HCEC 1CT (cell line): ENCODE results near the gene SLC16A6.
"Not testable (repeated sequence)": the region's sequence is repeated elsewhere in the genome, so short reads cannot be mapped to it uniquely, and the experiment has no call there.

ENCODE experiments used
- DNase-seq: peaks from one replicate; pipeline ENCODE4 v3.0.0-alpha.2; 2017

Gene SLC16A6

DNA sequence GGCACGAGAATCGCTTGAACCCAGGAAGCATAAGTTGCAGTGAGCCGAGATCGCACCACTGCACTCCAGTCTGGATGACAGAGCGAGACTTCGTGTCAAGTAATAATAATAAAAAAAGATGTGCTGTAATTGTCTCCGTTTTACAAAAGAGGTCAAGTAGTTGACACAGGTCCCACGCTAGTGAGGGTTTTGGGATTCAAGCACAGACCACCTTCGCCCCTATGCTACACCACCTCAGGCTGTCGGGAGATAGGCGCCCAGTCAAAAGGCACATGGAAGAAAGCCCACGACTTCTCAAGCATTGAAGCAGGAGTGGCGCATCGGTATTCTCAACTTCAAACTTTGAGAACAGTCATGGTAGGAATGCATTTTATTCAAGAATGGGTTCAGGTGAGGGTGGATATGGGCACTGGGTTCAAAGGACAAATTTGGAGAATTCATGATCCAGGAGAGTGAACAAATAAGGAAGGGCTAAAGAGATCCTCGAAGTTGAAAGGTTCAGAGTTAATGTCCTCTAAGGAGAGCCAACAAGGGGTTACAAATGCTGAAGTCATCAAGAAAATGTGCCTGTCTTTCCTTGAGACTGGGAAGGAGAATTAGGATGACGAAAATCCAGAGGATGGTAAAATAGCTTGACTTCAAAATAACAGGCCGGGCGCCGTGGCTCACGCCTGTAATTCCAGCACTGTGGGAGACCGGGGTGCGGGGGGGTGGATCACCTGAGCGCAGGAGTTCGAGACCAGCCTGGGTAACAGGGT lies 44.5 kb downstream of the SLC16A6 start:
- no peak for DNase-seq

GRCh38 chr17:68239632-68240366 lies 51.1 kb downstream of the SLC16A6 start:
- DNase-seq, result no peak

DNA sequence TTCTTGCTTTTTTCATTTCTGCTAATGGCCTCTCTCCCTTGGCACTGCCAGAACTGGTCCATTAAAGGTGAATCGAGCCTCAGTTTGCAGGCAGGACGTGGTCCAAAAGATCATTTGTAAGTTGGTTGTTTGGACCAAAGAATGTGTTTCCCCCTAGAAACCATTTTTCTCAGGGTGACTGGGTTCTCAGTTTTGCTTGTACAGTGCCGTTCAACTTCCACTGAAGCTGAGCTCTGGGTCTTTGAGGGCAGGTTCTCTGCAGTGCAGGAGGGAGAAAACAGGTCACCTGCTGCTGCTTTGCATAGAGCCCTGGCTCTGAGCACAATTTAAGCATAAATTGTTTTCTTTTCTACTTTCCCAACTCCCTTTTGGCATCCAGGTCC lies 52.1 kb downstream of the SLC16A6 start:
- no peak for DNase-seq

DNA sequence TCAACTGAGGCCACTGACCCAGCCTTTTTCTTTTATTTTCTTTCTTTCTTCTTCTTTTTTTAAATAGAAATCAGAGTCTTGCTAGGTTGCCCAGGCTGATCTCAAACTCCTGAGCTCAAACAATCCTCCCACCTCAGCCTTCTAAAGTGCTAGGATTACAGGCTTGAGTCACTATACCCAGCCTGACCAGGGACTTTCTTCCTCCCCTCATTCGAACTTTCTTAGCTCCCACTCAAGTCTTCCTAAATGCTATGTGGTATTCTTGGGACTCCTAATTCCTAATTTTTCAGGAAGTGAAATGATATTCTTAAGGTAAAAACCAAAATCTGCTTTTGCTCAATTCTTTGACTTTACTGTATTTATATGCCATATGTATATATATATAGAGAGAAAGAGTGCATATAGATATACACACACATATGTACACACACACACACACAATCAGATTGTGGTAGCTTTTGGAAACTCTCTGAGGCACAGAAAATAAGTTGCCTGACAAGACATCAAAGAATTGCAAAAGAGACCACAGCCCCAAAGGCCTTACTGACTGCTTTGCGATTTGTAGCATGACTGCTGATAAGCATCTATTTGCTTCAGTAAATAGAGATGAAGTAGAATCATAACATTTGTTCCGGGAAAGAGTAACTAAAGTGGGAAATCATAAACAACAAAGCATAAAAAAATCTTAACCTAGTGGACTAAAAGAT lies 52.6 kb downstream of the SLC16A6 start:
- DNase-seq, result no peak

DNA sequence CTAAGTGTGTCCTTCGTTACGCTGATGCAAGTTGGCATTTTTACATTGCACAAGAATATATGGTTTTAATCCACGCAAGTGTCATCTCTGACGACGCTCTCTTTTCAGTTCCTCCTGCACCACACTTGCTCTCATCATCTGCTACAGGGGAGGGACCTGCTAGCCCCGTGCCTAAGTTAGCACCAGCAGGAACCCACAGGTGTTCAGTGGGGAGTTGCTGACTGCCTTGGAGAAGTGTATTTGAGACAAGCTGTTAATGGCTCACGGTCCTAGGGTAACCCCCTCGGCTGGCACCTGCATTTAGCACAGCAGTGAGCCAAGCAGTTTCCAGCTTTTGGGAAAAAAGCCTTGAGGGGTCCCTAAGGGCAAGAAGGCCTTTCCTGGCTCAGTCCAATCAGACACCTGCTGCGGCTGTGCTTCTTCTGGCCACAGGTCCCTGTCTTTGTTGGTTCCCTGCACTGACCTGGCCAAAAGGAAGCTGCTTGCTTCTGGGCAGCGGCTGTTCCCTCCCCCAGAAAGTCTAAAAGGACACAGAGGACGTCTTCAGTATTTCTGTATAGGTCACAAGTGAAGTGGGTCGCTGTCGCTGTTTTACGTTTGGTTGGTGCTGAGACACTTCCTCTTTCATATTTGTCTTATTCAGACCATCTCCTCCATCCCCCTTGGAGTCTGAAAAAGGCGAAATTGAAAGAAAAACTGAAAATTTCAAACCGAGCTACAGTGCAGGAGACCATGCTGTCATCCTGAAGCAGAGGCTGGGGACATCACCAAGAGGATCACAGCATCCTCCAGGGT lies 53.4 kb downstream of the SLC16A6 start:
- DNase-seq, result not testable (repeated sequence)

DNA sequence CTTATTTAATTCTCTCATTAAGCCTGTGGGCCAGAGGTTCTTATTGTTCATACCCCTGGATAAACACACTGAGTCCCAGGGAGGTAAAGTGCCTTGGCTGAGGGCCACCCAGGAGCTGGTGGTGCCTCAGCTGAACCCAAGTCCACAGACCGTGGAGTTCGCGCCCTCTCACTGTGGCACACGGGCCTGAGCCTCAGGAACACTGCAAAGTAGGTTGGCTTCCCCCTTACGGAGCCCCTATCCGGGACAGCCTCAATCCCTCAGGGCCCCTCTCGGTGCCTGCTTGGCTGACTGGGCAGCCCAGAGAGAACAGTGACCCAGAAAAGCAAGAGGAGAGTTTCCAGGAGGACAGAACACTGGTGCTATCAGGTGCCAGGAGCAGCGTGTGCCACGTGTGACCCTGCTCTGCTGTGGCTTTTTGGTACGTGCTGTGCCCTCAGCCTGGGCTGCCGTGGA lies 55.6 kb downstream of the SLC16A6 start:
- DNase-seq, result not testable (repeated sequence)

- DNase-seq, result peak; percentile 93
These were observed 56.1 kb downstream of the SLC16A6 start for GRCh38 chr17:68234726-68235335.

DNA sequence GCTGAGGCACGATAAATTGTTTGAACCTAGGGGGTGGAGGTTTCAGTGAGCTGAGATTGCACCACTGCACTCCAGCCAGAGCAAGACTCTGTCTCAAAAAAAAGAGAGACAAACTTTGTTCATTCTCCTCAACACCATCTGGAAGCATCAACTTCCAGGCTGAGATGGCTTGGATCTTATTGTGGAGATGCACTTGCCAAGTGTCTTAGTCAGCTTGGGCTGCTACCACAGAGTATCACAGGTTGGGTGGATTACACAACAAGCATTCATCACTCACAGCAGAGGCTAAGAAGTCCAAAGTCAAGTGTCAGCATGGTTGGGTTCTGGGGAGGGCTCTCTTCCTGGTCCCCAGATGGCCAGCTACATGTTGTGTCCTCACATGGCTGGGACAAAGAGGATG lies 58.2 kb downstream of the SLC16A6 start:
- peak; percentile 81 for DNase-seq

GRCh38 chr17:68231541-68231940 lies 59.4 kb downstream of the SLC16A6 start:
- DNase-seq, result no peak

DNA sequence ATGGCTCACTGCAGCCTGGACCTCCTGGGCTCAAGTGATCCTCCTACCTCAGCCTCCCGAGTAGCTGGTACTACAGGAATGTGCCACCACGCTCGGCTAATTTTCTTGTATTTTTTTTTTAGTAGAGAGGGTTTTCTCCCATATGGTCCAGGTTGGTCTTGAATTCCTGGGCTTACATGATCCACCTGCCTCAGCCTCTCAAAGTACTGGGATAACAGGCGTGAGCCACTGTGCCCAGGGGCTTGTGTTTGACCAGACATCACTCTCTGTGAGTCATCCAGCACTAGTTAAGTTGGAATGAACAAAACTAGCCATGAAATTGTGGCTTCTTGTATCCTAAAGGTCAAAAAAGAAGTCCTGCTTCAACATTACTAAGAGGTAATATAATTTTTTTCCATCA lies 59.8 kb downstream of the SLC16A6 start:
- DNase-seq, result not testable (repeated sequence)

DNA sequence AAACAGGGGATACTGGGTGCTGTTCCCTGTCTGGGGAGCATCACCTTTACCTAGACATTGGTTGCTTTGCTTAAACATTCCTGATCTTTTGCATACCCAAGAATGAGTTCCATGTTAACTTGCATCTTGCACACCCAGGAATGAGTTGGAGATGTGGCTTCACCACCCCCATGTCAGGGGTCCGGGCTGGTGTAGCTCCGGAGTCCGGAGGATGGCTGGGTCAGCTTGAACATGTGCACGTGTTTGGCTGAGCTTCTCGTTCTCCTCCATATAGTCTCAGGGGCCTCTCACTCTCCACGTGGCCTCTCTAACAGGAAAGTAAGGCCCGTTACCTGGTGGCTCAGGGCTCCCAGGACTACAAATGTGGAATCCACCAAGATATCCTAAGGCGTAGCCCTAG lies 61.3 kb downstream of the SLC16A6 start:
- DNase-seq, result no peak

DNA sequence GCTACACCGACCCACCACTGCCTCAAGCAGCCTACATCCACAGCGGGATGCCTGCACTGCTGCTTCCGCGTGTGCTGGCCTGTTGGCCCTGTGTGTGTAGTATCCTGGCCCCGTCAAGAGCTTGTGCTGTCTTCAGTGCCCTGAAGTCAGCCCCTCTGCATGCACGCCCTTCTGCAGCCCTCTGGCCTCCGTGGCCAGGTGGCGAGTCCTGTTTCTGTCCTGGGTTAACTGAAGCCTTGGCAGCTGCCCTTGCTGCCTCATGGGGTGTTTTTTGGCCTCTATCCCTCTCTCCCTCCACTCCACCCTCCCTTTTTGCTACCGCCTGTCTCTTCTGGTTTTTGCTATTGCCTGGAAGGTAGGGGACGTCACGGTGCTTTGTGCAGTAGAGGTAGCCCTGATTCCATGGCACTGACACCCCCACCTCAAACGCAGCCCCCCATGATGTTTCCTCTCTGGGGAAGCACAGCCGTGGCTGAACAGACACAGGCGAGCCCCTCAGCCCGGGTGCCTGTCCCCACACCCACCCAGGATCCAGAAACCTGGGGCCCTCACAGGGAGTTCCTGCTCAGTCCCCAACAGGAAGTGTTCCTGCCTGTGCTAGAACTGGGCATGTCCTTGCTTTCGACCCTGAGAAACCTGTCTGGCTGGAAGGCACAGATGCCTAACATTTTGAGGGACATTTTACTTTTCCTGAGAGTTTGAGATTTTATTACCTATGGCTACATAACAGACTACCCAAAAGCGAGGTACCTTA lies 61.9 kb downstream of the SLC16A6 start:
- DNase-seq, result no peak

- DNase-seq, result not testable (repeated sequence)
These were observed 62.8 kb downstream of the SLC16A6 start for GRCh38 chr17:68228039-68228680.

GRCh38 chr17:68225055-68225454 lies 65.9 kb downstream of the SLC16A6 start:
- not testable (repeated sequence) for DNase-seq

DNA sequence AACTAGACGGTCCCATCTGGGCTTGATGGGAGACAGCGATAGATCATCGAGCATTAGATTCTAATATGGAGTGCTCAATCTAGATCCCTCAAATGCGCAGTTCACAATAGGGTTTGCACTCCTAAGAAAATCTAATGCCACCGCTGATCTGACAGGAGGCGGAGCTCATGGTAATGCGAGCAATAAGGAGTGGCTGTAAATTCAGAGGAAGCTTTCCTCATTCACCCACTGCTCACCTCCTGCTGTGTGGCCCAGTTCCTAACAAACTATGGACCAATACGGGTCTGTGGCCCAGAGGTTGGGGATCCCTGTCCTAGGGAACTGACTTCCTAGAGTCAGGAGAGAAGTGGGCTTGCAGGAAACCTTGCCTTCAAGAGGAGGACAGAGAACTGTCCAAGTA lies 68.3 kb downstream of the SLC16A6 start:
- no peak for DNase-seq

DNA sequence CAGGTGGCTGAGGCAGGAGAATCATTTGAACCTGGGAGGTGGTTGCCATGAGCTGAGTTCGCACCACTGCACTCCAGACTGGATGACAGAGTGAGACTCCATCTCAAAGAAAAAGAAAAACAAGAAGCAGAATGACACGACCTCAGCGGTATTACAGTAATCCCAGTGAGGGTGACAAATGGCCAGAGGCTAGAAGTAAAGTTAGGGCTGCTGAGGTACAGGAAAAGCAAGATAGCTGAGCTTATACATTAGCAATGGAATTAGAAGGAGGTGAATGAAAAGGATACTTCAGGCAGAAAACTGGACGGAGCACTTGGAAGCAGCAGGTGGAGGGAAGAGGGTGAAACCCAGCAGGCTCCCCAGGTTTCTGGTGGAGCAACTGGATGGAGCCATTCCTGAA lies 69.1 kb downstream of the SLC16A6 start:
- no peak for DNase-seq

DNA sequence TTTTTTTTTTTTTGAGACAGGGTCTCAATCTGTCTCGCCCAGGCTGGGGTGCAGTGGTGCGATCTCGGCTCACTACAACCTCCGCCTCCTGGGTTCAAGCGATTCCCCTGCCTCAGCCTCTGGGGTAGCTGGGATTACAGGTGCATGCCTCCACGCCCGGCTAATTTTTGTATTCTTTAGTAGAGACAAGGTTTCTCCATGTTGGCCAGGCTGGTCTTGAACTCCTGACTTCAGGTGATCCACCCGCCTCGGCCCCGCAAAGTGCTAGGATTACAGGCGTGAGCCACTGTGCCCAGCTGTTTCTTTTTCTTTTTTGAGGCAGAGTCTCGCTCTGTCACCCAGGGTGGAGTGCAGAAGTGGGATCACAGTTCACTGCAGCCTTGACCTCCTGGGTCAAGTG lies 70.1 kb downstream of the SLC16A6 start:
- DNase-seq, result not testable (repeated sequence)

GRCh38 chr17:68220186-68220585 lies 70.7 kb downstream of the SLC16A6 start:
- not testable (repeated sequence) for DNase-seq

- DNase-seq, result not testable (repeated sequence)
These were observed 71.5 kb downstream of the SLC16A6 start for GRCh38 chr17:68219429-68219828.
